GM13976 (cell line): Measurements from ENCODE around the gene S100A9.
A peak's percentile ranks its signal among the peaks of the same experiment; 100 is the strongest.

Experiments used
- DNase-seq: peaks from one replicate; pipeline ENCODE4 v3.0.0; 2012; ENCODE audit warnings: low spot score
- in situ Hi-C: fragments of 300-500 bp; cut with MboI; formaldehyde crosslinking; loops from one replicate; pipeline ENCODE4 v1.12.0; 2022; ENCODE audit warnings: low sequenced_read_pairs, mixed read lengths, inconsistent platforms; ENCODE audit not compliant: unreplicated experiment
- TF ChIP-seq, protein P1 (sequence below): IDR thresholded peaks from 2 replicates; pipeline ENCODE4 v1.5.1; 2012; ENCODE audit warnings: borderline replicate concordance, mild to moderate bottlenecking; ENCODE audit not compliant: insufficient read depth; ENCODE audit errors: extremely low read depth, missing control alignments, control extremely low read depth

S100A9 gene

GRCh38 chr1:153395776-153396175 is 38.1 kb downstream of the S100A9 start:
- in situ Hi-C loops: no loop called here
- no peak for DNase-seq
- TF ChIP-seq, protein P1, sequence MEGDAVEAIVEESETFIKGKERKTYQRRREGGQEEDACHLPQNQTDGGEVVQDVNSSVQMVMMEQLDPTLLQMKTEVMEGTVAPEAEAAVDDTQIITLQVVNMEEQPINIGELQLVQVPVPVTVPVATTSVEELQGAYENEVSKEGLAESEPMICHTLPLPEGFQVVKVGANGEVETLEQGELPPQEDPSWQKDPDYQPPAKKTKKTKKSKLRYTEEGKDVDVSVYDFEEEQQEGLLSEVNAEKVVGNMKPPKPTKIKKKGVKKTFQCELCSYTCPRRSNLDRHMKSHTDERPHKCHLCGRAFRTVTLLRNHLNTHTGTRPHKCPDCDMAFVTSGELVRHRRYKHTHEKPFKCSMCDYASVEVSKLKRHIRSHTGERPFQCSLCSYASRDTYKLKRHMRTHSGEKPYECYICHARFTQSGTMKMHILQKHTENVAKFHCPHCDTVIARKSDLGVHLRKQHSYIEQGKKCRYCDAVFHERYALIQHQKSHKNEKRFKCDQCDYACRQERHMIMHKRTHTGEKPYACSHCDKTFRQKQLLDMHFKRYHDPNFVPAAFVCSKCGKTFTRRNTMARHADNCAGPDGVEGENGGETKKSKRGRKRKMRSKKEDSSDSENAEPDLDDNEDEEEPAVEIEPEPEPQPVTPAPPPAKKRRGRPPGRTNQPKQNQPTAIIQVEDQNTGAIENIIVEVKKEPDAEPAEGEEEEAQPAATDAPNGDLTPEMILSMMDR: no peak

DNA sequence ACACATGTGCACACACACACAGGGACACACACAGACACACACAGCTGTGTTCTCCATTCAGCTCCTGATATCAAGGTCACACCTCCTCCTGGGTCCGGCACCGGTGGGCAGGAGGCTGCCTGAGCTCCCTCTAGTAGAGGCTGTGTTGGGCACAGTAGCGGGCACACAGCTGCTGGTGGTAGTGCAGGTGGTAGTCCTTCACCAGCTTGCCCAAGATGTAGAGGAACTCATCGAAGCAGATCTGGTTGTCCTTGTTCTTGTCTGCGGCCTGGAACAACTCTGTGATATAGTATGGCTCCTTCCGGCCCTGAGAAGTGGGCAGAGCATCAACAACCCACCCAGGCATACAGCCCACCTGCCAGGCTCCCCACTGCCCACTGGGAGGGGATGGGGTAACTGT is 38.8 kb downstream of the S100A9 start:
- DNase-seq: no peak
- in situ Hi-C loops: no loop called here
- TF ChIP-seq, protein P1: no peak

DNA sequence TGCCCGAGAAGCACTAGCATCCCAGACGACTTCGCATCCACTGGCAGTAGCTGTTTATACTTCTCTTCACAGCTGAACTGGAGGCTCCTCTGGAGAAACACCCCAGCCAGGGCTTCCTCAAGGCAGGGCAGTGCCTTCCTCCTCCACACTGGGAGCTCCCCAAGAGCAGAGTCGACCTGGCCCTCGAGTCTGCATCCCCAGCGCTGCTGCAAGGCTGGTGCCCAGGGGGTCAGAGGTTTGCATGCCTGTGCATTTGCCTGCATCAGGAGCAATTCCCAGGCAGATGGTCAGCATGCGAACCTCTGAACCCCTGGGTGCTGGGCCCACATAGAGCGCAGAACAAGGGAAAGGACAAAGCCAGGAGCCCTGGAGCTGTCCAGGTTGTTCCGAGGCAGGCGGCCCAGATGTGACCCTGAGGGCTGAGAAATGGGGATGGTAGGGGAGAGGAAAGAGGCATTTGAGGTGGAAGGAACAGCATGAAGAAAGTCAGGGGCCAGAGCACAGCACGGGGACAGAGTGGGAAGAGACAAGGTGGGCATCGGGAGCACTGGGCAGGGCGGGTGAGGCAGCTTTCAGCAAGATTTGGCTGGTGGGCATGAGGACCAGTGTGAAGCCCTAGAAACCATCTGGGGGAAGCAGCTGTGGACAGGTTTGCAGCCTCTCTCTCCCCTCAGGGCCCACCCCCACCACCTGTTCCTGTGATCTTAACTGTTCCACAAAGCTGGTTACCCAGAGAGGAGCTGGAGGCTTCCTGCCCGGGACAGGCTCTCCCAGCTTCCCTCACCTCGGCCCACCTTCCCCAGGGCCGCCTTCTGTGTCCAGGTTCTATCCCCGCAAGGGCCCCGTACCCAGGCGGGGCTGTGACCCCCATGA is 39.6 kb downstream of the S100A9 start:
- in situ Hi-C loops: no loop called here
- TF ChIP-seq, protein P1: no peak
- peak; percentile 16 for DNase-seq

DNA sequence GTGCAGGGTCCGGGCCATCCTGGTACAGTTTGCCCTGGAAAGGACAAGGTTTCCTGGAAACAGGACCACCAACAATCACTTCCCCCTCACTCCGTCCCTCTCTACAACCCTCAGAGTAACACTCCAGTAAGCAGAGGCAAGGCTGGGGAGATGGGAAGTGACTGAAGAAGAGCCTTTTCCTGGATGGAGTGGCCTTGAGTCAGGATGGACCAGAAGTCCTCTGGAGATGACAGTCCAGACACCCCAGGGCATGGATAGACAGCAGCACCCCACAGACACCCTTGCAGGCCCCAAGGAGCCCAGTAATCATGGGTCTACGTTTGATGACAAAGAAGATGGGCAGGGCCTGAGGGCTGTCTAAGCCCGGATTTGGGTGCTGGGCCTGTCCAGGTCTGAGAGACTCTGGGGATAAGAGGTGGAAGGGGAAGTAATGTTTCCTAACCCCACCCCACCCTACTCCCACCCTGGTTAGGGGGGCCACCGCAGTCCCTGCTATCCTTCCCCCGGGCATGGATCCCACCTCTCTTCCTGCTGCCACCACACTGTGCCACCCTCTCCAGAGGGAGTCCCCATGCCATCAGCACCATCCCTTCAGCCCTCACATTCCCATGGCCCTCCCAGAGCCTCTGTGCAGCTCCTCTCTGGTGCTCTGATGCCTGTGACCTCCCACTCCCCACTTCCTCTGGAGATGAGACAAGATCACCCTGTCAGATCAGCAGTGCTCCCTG is 40.4 kb downstream of the S100A9 start:
- in situ Hi-C loops: no loop called here
- TF ChIP-seq, protein P1: no peak
- no peak for DNase-seq

DNA sequence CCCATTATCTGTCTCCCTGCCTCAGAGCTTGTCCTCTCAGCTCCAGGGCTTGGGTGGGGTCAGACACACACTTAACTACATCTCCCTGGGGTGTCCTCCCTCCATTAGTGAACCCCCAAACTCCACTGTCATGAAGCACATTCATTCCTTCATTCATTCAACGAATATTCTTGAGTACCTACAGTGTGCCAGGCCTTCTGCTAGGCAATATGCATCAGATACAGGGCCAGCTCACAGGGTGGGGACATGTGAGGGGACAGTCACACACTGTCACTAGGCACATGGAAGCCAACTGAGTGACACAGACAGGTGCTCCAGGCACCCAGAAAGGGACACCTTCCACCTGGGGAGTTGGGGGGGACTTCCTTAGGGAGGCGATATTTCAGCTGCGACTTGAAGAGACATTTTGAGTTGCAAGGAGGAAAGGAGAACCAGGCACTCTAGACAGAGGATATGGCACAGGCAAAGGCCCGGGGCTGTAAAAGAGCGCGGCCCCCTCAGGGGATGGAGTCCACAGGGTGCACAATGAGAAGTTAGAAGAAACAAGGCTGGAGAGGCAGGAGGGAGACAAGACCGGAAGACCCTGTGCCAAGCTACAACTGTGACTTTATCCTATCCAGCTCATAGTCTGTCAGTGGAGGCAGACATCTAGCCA is 41.9 kb downstream of the S100A9 start:
- in situ Hi-C loops: no loop called here
- TF ChIP-seq, protein P1: no peak
- DNase-seq: no peak

GRCh38 chr1:153400244-153400643 is 42.6 kb downstream of the S100A9 start:
- DNase-seq: peak; percentile 23
- TF ChIP-seq, protein P1: no peak
- in situ Hi-C loops: no loop called here
